Astrocyte of the cerebellum (primary cell): ENCODE results near the gene SLC43A2.

Source experiments
- DNase-seq: peaks from one replicate; pipeline ENCODE4 v3.0.0-alpha.2; 2011; ENCODE audit warnings: low read depth
- H3K4me3 ChIP-seq: 2 replicates; pipeline ENCODE4 v1.5.1; 2011; ENCODE audit warnings: mild to moderate bottlenecking, low read depth, low read length, moderate library complexity
- CTCF ChIP-seq: IDR thresholded peaks from 2 replicates; pipeline ENCODE4 v1.5.1; 2012; ENCODE audit warnings: low read length, low read depth, moderate library complexity, mild to moderate bottlenecking; ENCODE audit errors: missing control alignments
- in situ Hi-C: cut with HindIII; loops from 2 replicates; pipeline ENCODE4 v1.10.0; 2017; ENCODE audit warnings: low sequenced_read_pairs

SLC43A2 gene

GRCh38 chr17:1590747-1591473 lies 37.7 kb downstream of the SLC43A2 start:
- H3K4me3 ChIP-seq = no peak overlapping the region
- in situ Hi-C loops = no loop called here
- TF ChIP-seq CTCF = no peak
- no peak for DNase-seq

GRCh38 chr17:1590029-1590746 lies 38.4 kb downstream of the SLC43A2 start:
- in situ Hi-C loops = no loop called here
- peak; percentile 59 for DNase-seq
- no peak for TF ChIP-seq CTCF

GRCh38 chr17:1588821-1589585 lies 39.6 kb downstream of the SLC43A2 start:
- TF ChIP-seq CTCF = no peak
- in situ Hi-C loops = no loop called here
- DNase-seq = peak; percentile 31
- H3K4me3 ChIP-seq = no peak overlapping the region

More at GRCh38 chr17:1590029-1590746, 38.4 kb downstream of the SLC43A2 start:
- no peak overlapping the region for H3K4me3 ChIP-seq

GRCh38 chr17:1584167-1584566 lies 44.5 kb downstream of the SLC43A2 start:
- no peak overlapping the region for H3K4me3 ChIP-seq
- in situ Hi-C loops = no loop called here
- DNase-seq = no peak
- TF ChIP-seq CTCF = no peak

- no peak for TF ChIP-seq CTCF
- in situ Hi-C loops = no loop called here
- no peak for DNase-seq
- no peak overlapping the region for H3K4me3 ChIP-seq
Observed at GRCh38 chr17:1583556-1583955, 45.1 kb downstream of the SLC43A2 start.

GRCh38 chr17:1582374-1582773 lies 46.3 kb downstream of the SLC43A2 start:
- in situ Hi-C loops = no loop called here
- no peak for TF ChIP-seq CTCF
- no peak for DNase-seq
- no peak overlapping the region for H3K4me3 ChIP-seq
